HG03520 (cell line): ENCODE results near the gene SF3B5.
"Not testable (repeated sequence)": the region's sequence is repeated elsewhere in the genome, so short reads cannot be mapped to it uniquely, and the experiment has no call there.

Source experiments
- ATAC-seq: cut with Tn5 transposase; IDR thresholded peaks from one replicate; pipeline ENCODE4 v1.9.1; 2021; ENCODE audit warnings: mild to moderate bottlenecking, moderate library complexity; ENCODE audit not compliant: unreplicated experiment

SF3B5 gene

GRCh38 chr6:144064402-144065212, 30.8 kb downstream of the SF3B5 start:
- peak; percentile 15 for ATAC-seq

- ATAC-seq: peak; percentile 81
Measured at GRCh38 chr6:144063744-144064401, 31.5 kb downstream of the SF3B5 start.

- ATAC-seq: no peak
Measured at GRCh38 chr6:144063246-144063743, 32.1 kb downstream of the SF3B5 start.

GRCh38 chr6:144062786-144063185, 32.6 kb downstream of the SF3B5 start:
- no peak for ATAC-seq

- ATAC-seq: no peak
Measured at GRCh38 chr6:144059139-144059538, 36.2 kb downstream of the SF3B5 start.

GRCh38 chr6:144055121-144055931, 40.0 kb downstream of the SF3B5 start:
- peak; percentile 68 for ATAC-seq

- ATAC-seq: no peak
Measured at GRCh38 chr6:144053601-144054000, 41.8 kb downstream of the SF3B5 start.

- ATAC-seq: no peak
Measured at GRCh38 chr6:144052488-144052887, 42.9 kb downstream of the SF3B5 start.

- no peak for ATAC-seq
Measured at GRCh38 chr6:144049386-144049785, 46.0 kb downstream of the SF3B5 start.

- ATAC-seq: no peak
Measured at GRCh38 chr6:144047688-144048087, 47.7 kb downstream of the SF3B5 start.

- ATAC-seq: not testable (repeated sequence)
Measured at GRCh38 chr6:144046672-144047071, 48.7 kb downstream of the SF3B5 start.

GRCh38 chr6:144044989-144045388, 50.4 kb downstream of the SF3B5 start:
- not testable (repeated sequence) for ATAC-seq
